ENCODE results near the gene NUP85.

- TF ChIP-seq POLR2A (IDR thresholded peaks at IDR 0.05; ENCODE audit: low read depth, low read length) (no peak), MAX (IDR thresholded peaks at IDR 0.05; ENCODE audit: insufficient read depth, insufficient read length) (no peak), CTCF (IDR thresholded peaks at IDR 0.05; ENCODE audit: extremely low read depth in 1 of 2, insufficient read depth in 1 of 2, low read depth in 1 of 2, low read length in 2 of 2) (no peak)
Measured at GRCh38 chr17:75188614-75189013, 16.9 kb upstream of the NUP85 start.
